ENCODE measurements around the gene SPHK1.
"Not testable (repeated sequence)": the region's sequence is repeated elsewhere in the genome, so short reads cannot be mapped to it uniquely, and the experiment has no call there.

Gene SPHK1

DNA sequence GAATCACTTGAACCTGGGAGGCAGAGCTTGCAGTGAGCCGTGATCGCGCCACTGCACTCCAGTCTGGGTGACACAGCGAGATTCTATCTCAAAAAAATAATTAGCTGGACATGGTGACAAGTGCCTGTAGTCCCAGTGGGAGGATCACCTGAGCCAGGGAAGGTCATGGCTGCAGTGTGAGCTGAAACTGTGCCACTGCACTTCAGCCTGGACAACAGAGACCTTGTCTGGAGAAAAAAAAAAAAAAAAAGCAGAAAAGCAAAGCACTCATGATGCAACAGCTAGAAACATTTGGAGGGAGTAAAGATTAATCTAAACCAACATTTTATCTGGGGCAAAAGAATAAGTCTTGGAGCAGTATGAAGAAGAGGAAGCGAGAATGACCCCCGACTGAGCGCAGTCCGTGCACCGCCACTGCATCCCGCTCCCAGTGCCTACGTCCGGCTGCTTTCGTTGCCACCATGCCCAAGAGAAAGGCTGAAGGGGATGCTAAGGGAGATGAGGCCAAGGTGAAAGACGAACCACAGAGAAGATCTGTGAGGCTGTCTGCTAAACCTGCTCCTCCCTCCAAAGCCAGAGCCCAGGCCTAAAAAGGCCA is 38.9 kb upstream of the SPHK1 start:
- CTCF ChIA-PET = interaction anchor here (1.6 kb wide), 1 partner anchor 40 kb away, joined by 4 read pairs; no protein-coding TSS in a partner anchor
- DNase-seq (ENCODE audit: extremely low spot score) = no peak
- TF ChIP-seq FOXM1 (IDR thresholded peaks at IDR 0.05; ENCODE audit: borderline replicate concordance) (no peak), SUZ12 (IDR thresholded peaks at IDR 0.05) (no peak), CTBP1 (IDR thresholded peaks at IDR 0.05; ENCODE audit: borderline replicate concordance) (no peak), ELF4 (IDR thresholded peaks at IDR 0.05) (no peak), ZNF384 (IDR thresholded peaks at IDR 0.05) (peak; percentile 46; the same call in 1 of the 2 replicates)
- POLR2A ChIA-PET = interaction anchor here (0.6 kb wide), 1 partner anchor 8 kb away, joined by 3 read pairs; the partner anchor contains the start of gene PRPSAP1

GRCh38 chr17:76346936-76347335 is 37.5 kb upstream of the SPHK1 start:
- POLR2A ChIA-PET; DNase-seq (ENCODE audit: extremely low spot score); CTCF ChIA-PET: not testable (repeated sequence)

DNA sequence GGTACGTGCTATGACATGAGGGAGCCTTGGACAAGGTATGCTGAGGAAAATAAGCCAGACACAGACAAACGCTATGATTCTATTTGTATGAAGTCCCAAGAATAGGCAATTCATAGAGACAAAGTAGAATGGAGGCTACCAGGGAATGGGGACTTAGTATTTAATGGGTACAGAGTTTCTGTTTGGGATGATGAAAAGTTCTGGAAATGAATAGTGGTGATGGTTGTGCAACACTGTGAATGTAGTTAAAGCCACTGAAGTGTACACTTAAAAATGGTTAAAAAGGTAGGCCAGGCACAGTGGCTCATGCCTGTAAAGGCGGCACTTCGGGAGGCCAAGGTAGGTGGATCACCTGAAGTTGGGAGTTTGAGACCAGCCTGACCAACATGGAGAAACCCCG is 33.9 kb upstream of the SPHK1 start:
- TF ChIP-seq PKNOX1 (IDR thresholded peaks at IDR 0.05) (no peak), FOXK2 (IDR thresholded peaks at IDR 0.05) (no peak), ARNT (IDR thresholded peaks at IDR 0.05) (no peak), ELF4 (IDR thresholded peaks at IDR 0.05) (no peak), HDGF (IDR thresholded peaks at IDR 0.05; ENCODE audit: borderline replicate concordance) (no peak), TARDBP (IDR thresholded peaks at IDR 0.05) (no peak), NFRKB (IDR thresholded peaks at IDR 0.05) (no peak), L3MBTL2 (conservative IDR thresholded peaks at IDR 0.05) (no peak), LEF1 (IDR thresholded peaks at IDR 0.05; ENCODE audit: borderline replicate concordance) (no peak)
- ChIA-PET CTCF (no interaction called here), POLR2A (no interaction called here)
- no peak for DNase-seq (ENCODE audit: extremely low spot score)

GRCh38 chr17:76351526-76352071 is 32.8 kb upstream of the SPHK1 start:
- no peak for DNase-seq (ENCODE audit: extremely low spot score)
- CTCF ChIA-PET = interaction anchor here (0.6 to 2.7 kb wide), 7 partner anchors 12 to 107 kb away, joined by 3 to 10 read pairs (median 4); no protein-coding TSS in a partner anchor
- TF ChIP-seq L3MBTL2 (conservative IDR thresholded peaks at IDR 0.05) (no peak), ZNF384 (IDR thresholded peaks at IDR 0.05) (no peak), ELF4 (IDR thresholded peaks at IDR 0.05) (no peak), CTBP1 (IDR thresholded peaks at IDR 0.05; ENCODE audit: borderline replicate concordance) (no peak), PKNOX1 (IDR thresholded peaks at IDR 0.05) (no peak), SP1 (IDR thresholded peaks at IDR 0.05) (no peak), TARDBP (IDR thresholded peaks at IDR 0.05) (no peak), LEF1 (IDR thresholded peaks at IDR 0.05; ENCODE audit: borderline replicate concordance) (no peak), FOXA1 (IDR thresholded peaks at IDR 0.05) (no peak), ARNT (IDR thresholded peaks at IDR 0.05) (no peak), HDGF (IDR thresholded peaks at IDR 0.05; ENCODE audit: borderline replicate concordance) (no peak), NFRKB (IDR thresholded peaks at IDR 0.05) (no peak), BHLHE40 (IDR thresholded peaks at IDR 0.05; ENCODE audit: borderline replicate concordance) (no peak)
- POLR2A ChIA-PET = interaction anchor here (1.5 to 4.1 kb wide), 4 partner anchors 12 to 155 kb away, joined by 5 to 58 read pairs (median 34); partner anchors contain the start of gene SPHK1

- DNase-seq (ENCODE audit: extremely low spot score) = no peak
- CTCF ChIA-PET = interaction anchor here (1.0 to 2.7 kb wide), 5 partner anchors 12 to 105 kb away, joined by 3 to 10 read pairs (median 4); no protein-coding TSS in a partner anchor
- no peak for TF ChIP-seq LEF1 (IDR thresholded peaks at IDR 0.05; ENCODE audit: borderline replicate concordance)
- no peak for TF ChIP-seq FOXA1 (IDR thresholded peaks at IDR 0.05)
- TF ChIP-seq L3MBTL2 (conservative IDR thresholded peaks at IDR 0.05) = no peak
- TF ChIP-seq ZNF384 (IDR thresholded peaks at IDR 0.05) = no peak
- no peak for TF ChIP-seq HDGF (IDR thresholded peaks at IDR 0.05; ENCODE audit: borderline replicate concordance)
- no peak for TF ChIP-seq PKNOX1 (IDR thresholded peaks at IDR 0.05)
- TF ChIP-seq TARDBP (IDR thresholded peaks at IDR 0.05) = no peak
- TF ChIP-seq CTBP1 (IDR thresholded peaks at IDR 0.05; ENCODE audit: borderline replicate concordance) = no peak
- TF ChIP-seq SUZ12 (IDR thresholded peaks at IDR 0.05) = no peak
- TF ChIP-seq FOXM1 (IDR thresholded peaks at IDR 0.05; ENCODE audit: borderline replicate concordance) = no peak
- POLR2A ChIA-PET = interaction anchor here (0.9 to 4.1 kb wide), 17 partner anchors 8 to 205 kb away, joined by 3 to 58 read pairs (median 4); partner anchors contain the start of genes SPHK1 and UBE2O
Observed at GRCh38 chr17:76353004-76353598, 31.3 kb upstream of the SPHK1 start.

DNA sequence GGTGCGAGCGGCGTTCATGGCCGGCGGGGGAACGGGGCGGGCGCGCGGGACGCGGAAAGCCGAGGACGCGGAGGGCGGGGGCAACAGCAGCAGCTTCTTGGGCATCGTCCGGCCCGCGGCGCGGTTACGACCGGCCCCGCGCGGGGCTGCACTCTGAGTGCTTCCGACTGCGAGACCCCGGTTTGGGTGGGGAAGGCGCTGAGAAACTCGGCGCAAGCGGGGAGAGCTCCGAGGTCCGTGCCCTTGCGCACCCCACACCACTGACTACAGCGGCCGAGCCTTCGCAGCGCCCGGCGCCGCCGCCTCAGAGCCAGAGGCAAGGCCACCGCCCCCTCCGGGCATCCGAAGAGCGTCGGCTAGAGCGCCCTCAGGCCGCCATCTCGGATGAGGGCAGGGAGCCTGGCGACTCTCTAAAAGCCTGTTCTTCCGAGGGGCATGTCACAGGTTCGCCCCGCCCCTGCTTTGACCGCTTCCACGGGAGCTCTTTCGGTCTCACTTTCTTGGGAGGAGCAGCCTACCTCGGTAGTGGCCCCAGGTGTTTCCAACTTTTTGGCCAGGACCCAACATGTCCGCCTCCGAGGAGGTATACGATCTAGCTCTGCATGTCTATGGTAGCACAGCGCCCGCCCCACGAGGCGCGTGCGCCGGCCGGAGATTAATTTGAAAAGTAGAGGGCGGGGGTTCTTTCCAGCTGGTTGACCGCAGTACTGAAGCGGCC is 30.7 kb upstream of the SPHK1 start, which contains the start of gene PRPSAP1:
TSS of gene PRPSAP1 (minus strand) at position 318 of the 718 bp plus-strand sequence. CDS start at position 105, 213 bp downstream.
- CTCF ChIA-PET = interaction anchor here (0.5 to 2.7 kb wide), 5 partner anchors 12 to 385 kb away, joined by 3 to 10 read pairs (median 4); no protein-coding TSS in a partner anchor
- peak; percentile 92 for DNase-seq (ENCODE audit: extremely low spot score)
- TF ChIP-seq FOXM1 (IDR thresholded peaks at IDR 0.05; ENCODE audit: borderline replicate concordance) = no peak
- no peak for TF ChIP-seq SP1 (IDR thresholded peaks at IDR 0.05)
- no peak for TF ChIP-seq HDGF (IDR thresholded peaks at IDR 0.05; ENCODE audit: borderline replicate concordance)
- TF ChIP-seq L3MBTL2 (conservative IDR thresholded peaks at IDR 0.05) = peak; percentile 77
- TF ChIP-seq LEF1 (IDR thresholded peaks at IDR 0.05; ENCODE audit: borderline replicate concordance) = no peak
- TF ChIP-seq FOXK2 (IDR thresholded peaks at IDR 0.05) = no peak
- TF ChIP-seq ELF4 (IDR thresholded peaks at IDR 0.05) = peak; percentile 79
- no peak for TF ChIP-seq PKNOX1 (IDR thresholded peaks at IDR 0.05)
- POLR2A ChIA-PET = interaction anchor here (0.6 to 4.1 kb wide), 21 partner anchors 8 to 378 kb away, joined by 3 to 58 read pairs (median 4); partner anchors contain the start of genes SPHK1 and UBE2O
